ENCODE measurements around the gene SPTBN1.

Gene SPTBN1

DNA sequence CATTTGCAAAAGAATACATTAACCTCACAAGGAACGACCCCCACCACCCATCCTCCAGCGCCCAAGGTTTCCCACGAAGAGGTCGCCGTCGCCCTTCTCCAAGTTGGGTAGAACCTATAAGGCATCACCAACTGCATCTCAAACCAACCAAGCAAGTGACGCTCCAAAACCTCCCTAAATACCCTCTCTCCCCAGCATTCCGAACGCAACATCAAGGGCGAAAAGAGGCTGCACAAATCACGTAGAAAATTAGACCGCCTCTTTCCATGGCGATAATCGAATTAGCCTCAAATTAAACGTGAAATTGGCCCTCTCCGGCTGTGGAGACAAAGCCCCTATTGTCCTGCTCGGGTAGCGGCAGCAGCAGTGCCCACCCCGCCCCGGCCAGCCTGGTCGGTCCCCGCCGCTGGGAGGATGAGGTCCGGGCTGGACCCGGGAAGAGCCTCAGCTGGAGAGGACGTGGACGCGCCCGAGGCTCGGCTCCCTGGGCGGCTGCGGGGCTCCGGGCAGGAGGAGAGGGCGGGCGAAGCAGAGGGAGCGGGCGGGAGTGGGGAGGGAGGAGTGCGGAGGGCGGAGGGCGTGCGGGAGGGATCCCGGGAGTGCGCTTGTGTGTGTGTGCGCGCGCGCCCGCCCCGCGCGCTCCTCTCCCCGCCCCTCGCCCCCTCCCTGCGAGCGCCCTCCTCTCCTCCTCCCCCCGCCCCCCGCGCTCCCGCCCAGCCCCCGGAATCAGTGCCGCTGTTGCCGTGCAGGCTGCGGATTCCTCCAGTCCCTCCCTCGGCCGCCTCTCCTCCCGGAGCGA is at the start of gene SPTBN1:
TSS of gene SPTBN1 (plus strand) at position 765 of the 799 bp plus-strand sequence. CDS start 70,092 bp downstream, outside the sequence.
- no peak for DNase-seq (ENCODE audit: low read depth in 2 of 2)

DNA sequence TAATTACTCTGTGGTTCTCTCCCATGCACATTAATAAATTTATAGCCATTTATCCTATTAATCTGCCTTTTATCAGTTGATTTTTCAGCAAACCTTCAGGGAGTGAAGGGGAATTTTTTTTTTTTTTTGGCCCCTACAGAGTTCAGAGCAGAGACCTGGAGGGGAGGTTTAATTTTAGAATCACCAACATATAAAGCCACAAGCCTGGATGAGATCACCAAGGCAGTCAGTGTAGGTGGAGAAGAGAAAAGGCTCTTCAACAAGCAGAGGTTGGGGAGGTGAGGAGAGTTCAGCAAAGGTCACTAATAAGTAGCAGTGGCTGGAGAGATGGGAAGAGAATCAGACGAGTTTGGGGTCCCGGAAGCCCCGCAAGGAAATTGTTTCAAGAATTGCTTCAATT is 48.4 kb upstream of the SPTBN1 start:
- no peak for DNase-seq (ENCODE audit: low read depth in 2 of 2)

DNA sequence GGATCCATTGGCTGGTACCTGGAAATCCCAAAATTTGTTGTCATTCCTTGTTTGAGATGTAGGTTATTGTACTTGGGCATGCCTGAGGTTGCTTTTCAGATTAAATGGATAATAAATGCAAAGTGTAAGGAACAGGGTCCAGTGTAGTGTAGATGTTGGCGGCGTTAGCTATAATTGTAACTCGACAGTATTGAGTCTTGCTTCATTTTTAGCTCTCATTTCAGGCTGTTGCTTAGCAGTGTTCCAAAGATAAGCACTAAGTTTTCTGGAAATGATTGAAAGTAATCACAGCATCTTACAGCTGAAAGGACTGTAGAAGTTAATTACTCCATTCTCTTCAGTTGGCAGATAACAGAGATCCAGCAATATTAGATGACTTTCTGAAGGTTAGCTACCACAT is 47.8 kb upstream of the SPTBN1 start:
- DNase-seq (ENCODE audit: low read depth in 2 of 2), result no peak

DNA sequence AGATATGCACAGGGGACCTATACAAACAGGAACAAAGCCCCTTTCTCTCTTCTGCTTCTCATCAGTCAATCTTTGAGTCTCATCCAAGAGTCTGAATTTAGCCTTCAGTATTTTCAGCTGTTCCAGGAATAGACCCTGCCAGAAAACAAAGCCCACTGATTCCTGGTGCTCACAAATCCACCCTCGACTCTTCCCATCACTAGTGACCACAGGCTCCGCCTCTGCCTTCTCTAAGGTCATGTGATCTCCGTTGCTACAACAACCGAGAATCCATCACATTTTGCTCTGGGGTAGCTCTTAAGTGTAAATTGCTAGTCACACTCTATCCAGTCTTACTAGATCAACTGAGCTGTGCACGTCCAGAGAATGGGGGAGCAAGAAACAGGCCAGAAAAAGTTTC is 46.4 kb upstream of the SPTBN1 start:
- DNase-seq (ENCODE audit: low read depth in 2 of 2), result no peak

DNA sequence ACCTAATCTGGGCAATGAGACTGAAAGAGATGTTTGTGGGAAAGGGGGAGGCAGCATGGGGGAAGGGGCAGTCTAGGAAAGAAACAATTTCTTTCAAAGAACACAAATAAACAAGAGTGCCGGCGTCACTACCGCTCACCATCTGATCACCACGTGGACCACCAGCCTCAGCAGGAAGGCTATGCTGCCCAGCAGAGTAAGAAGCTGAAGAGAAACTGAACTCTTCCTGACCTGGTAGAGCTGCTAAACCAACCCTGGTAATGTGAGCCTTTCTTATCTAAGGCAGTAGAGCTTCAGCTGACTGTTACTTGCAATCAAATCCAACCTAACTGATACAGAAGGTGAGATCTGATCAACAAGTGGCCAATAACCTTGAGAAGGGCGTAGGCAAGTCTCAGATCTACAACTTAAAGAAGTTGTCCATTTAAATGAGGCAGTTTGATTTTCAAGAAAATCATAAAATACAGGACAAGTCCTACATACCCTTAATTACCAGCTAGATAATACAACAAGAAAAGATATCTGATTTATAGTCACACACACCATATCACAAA is 44.2 kb upstream of the SPTBN1 start:
- DNase-seq (ENCODE audit: low read depth in 2 of 2), result no peak

DNA sequence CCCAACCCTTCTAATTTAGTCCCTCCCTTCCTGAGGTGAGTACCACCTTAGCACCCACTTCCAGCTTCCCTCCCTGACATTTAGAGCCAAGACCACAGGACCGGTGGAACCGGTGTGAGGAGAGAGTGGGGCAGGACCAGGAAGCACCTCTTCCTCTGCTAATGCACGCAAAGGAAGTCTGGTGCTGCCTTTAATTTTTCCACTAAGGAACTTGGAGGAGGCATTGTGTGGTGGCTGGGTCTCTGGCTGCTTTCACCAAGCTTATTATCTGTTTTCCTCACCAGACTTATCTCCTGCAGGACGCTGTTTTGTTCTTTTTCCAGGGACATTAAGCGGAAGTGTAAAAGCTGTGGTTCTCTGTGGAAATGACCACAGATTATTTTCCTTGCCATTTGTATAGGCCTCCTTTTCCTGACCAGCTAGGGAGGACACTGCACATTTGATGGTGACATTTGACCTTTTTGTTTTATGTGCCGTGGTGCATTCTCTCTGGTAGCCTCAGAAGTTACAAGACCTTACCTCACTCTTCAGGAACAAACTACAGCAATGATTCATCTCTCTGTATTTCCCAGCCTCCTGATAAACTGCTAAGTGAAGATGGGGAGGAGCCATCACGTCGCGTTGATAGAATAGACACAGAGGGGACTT is 39.8 kb upstream of the SPTBN1 start:
- DNase-seq (ENCODE audit: low read depth in 2 of 2), result no peak

DNA sequence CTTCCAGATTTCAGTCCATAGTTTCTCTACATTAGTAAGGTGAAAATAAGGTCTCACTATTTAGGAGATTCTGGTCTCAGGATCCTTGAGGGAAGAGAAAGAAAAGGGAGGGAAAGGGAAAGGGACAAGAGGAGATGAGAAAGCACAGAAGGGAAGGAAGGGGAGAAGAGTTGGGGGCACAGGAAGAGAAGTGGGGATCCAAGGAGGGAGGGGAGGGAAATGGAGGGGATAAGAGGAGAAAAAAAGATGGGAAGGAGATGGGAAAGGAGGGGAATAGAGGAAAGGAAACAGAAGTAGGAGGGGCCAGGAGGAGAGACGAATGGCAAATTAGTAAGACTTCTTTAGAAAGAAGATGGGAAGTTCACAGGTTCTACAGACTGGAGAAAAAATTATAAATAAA is 39.2 kb upstream of the SPTBN1 start:
- DNase-seq (ENCODE audit: low read depth in 2 of 2), result no peak

DNA sequence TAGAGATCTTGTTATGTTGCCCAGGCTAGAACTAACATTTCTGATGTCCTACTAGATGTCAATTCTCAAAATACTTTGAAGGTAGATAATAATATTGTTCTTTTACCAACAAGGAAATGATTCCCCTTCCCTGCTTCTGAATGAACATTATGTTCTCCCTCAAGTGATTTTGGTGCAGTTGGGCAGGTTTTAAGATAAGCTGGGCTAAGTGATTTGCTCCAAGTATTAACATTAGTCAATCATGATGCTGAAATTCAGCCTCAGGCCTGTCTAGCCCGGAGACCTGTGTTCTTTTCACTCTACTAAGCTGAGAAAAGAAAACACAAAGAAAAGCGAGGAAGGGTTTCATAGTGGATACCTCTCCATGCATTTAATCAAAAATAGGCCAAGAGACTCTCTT is 38.5 kb upstream of the SPTBN1 start:
- no peak for DNase-seq (ENCODE audit: low read depth in 2 of 2)

DNA sequence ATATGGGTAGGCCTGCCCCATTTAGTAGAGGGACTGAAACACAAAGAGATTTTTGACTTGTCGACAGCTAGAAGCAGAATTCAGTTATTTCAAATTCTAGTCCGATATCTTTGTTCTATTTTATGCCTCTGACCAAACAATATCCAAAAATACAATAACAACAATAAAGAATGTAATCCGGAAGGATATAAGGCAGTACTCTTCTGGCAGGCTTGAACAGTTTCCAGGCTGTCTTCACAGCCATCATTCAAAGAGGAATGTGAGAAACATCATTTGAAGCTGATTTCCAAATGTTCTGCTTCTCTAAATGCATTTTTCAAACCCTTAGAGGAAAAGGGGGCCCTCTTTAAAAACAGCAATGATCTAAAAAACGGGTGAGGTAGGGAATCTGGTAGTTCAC is 36.7 kb upstream of the SPTBN1 start:
- no peak for DNase-seq (ENCODE audit: low read depth in 2 of 2)

DNA sequence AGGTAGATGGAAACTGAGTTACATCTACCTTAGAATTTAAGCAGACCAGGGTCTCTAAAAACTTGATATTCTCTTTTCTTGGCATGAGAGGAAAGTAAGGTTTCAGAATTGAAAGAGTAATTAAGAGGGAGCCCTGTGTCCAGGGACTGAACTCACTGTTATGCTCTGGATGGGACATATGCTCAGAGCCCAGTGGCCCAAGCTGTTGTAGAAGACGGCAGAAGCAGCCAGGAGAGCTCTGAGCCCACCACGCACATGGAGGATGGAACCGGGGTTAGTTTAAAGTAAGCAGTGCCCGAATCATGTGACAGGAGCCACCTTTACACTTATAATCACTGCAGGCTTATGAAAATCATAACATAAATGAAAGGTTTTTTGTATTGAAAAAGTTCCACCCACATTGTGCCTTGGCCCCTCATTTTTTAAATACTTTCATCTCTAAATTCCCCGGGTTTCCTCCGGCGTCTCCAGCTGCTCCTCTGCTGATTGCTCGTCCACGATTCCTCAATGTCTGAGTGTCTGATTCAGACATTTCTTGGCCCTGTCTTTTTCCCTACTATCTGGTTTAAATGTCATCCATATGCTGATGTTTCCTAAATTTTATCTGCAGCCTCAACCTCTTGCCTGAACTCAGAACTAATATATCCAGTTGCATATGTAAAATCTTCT is 36.1 kb upstream of the SPTBN1 start:
- DNase-seq (ENCODE audit: low read depth in 2 of 2), result no peak

DNA sequence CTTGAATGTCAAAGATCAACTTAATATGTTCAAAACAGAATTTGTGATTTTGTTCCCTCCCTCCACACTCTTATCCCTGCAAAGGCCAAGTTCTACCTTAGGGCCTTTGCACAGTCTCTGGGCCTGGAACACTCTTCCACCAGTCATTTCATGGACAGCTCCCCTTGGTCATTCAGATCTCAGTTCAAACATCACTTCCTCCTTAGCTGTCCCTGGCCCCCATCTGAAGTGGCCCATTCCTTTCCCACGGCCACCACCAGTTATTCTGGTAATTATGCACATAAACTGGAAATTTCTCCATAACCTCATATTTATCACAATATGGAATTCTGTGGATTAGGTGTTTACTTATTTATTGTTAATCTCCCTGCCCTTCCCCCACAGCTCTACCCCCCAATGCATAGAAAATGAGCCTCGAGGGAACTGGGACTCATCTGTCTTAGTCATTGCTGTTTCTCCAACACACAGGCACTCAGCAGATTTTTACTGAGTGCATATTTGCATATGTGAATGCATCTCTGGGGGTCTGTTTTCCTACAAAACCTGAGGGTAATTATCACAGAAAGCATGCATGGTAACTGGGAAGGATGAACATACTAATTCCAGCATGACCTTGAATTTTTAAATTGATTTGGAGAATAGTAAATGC is 35.5 kb upstream of the SPTBN1 start:
- no peak for DNase-seq (ENCODE audit: low read depth in 2 of 2)

DNA sequence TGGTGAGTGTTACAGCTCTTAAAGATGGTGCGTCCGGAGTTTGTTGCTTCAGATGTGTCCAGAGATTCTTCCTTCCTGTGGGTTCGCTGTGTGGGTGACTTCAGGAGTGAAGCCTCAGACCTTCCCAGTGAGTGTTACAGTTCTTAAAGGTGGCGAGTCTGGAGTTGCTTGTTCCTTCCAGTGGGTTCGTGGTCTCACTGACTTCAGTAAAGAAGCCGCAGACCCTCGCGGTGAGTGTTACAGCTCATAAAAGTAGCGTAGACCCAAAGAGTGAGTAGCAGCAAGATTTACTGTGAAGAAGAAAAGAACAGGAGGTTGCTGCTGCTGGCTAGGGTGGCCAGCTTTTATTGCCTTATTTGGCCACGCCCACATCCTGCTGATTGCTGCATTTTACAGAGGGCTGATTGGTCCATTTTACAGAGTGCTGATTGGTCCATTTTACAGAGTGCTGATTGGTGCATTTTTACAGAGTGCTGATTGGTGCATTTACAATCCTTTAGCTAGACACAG is 34.0 kb upstream of the SPTBN1 start:
- DNase-seq (ENCODE audit: low read depth in 2 of 2), result peak; percentile 5 to 44

DNA sequence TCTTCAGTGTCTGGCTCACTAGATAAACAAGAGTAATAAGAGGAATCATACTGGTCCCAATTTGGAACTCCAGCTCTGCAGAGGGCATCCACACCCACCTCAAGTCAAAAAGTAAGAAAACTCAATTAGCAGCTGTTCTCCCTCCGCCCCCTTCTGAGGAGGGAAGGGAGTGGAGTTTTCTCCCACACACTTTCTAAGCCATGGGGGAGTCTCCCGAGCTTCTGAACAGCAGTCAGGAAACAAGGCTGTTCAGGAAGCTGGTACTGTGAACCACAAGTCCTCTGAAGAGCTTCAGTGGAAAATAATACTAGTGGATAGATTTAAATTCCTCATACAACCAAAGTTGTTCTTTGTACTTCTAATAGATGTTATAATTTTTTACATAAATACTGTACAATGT is 32.9 kb upstream of the SPTBN1 start:
- no peak for DNase-seq (ENCODE audit: low read depth in 2 of 2)

DNA sequence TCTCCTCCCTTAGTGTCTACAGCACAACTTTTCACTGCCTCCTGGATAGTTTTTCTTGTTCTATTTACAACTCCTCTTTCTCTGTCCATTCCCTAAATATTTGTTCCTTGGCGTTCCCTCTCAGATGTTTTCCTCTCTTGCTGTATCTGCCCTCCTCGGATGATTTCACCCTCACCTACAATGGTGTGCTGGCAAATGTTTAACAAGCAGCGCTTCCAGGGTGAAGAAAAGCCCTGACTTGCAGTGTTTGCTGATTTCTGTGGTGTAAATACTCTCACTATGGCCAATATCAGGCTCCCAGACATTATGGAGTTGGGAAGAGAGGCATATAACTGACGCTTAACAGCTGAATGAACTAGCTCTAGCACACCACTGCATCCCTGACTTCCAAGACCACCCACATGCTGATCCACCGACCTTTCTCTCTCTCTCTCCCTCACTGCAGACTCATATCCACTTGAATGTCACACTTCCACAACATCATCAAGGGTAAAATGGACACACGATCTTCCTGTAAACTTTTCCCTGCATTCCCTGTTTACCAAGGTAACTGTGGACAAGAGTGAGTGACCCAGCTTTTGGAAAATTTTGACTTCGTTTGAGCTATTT is 31.5 kb upstream of the SPTBN1 start:
- no peak for DNase-seq (ENCODE audit: low read depth in 2 of 2)

DNA sequence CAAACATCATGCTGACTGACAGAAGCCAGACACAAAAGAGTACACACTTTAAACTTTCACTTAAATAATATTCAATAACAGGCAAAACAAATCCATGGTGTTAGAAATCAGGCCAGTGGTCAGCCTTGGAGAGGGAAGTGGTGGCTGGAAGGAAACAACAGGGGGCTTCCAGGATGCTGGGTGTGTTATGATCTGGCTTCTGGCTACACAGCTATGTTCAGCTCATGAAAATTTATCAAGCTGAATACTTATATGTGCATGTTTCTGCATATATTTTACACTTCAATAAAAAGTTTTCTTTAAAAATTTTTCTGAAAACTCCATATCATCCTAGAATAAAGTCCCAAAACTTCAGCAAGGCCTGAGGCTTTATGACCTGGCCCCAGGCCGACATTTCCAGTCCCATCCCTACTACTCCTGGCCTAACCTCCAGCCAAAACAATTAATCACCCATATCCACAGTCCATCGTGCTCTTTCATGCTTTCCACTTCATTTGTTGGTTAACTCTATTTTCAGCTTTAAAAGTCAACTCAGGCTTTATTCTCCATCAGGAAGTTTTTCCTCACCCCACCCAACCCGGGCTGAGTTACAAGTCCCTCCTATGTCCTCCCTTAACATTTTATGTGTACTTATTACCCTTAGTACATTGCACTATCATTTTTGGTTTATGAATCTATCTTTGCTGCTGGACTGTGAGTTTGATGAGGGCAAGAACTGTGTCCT is 27.9 kb upstream of the SPTBN1 start:
- no peak for DNase-seq (ENCODE audit: low read depth in 2 of 2)

DNA sequence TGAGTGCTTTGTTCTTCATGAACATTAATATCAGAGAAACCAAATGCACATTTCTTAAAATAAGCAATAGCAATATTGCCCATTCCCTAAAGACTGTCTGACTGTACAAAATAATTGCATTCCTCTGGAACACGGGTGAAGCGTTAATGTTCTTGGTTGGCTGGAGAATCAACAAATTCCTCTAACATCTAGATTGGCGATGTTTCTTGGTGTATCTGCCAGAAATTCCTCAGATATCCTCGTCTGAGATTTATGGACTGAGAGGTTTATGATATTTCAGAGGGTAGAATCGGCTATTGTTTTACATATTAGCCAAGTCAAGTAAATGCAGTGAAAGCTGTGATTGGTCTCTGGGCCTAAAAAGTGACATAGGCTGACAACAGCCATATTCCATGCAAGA is 27.1 kb upstream of the SPTBN1 start:
- DNase-seq (ENCODE audit: low read depth in 2 of 2), result no peak

DNA sequence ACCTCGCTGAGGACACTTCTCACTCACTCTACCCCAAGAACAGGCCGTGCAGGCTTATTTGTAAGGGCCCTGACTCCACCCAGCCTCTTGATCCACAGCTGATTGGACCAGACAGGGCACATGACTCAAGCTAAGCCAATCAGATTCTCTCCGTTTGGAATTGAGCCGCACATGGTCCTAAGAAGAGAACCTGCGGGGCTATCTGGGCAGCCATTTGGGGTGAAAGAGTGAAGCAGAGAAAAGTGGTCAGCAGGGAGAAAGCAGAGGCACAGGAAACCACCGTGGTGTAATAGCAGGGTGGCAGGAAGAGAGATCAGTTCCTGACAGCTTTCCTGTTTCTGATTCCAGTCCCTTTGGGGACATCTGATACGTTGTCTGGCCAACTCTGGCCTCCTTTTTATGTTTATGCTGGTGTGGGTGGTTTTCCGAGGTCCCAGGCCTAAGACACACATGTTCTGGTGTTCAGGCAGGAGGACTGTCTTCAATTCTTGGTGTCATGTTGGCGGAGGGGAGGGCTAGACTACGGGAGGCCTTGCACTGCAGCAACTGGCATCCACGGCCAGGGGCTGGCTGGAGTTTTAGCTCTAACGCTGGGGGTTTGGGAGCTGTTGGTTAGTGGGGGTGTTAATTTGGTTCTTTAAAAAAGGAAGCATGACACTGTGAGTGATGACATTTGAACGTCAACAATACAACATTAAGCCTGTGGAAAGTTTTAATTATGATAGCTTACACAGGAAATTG is 26.1 kb upstream of the SPTBN1 start:
- DNase-seq (ENCODE audit: low read depth in 2 of 2), result no peak

DNA sequence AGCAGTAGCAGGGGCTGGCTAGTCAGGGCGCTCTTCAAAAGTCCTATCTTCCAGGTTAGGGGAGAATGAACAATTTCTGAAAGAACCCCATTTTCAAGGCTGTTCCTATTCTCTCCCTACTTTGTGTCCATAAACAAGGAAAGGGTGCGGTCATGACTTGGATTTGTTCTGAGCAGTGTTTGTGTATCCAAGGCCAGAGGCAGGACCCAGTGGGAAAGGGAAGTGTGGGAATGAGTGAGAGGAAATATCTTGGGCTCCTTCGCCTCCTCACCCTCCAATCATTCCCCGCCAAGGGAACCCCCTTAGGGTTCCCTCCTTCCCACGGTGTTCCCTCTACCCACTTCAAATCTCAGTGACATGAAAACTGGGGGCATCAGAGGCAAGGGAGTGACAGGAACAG is 25.5 kb upstream of the SPTBN1 start:
- DNase-seq (ENCODE audit: low read depth in 2 of 2), result no peak

DNA sequence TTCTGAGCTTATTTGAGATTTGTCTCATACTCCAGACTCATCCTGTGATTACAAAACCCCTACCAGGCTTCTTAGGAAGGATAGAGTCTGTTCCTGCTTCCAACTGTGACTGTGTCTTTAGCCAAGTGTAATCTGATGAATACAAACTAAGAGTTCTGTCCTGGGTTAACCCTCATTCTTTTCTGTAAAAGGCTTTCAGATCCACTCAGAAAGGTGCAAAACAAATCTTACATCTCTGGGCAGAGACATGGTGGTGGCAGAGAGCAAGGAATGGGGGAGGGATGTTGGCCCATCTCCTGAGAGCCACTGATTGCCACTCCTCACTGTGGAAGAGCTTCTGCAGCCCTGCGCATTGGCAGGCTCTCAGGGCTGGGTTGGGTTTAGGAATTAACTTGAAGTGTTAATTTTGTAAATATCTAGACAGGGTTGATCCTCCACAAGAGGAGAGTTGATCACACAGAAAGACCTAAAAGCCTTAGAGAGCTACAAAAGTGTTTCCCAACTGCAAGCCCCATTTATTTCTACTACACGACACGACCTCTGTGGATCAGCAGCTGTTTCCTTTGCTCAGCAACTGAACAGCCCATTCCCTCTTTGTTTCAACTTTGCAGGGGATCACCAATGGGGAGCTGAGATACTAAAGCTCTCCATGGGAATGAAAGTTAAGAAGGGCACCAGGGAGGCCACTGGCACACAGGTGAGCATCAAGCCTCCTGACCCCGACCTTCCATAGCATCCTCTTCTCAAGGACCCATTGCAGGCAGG is 23.7 kb upstream of the SPTBN1 start:
- no peak for DNase-seq (ENCODE audit: low read depth in 2 of 2)
